SH-SY5Y (cell line): ENCODE measurements around the gene TGM4.

Experiments used
- GATA2 ChIP-seq: IDR thresholded peaks from 2 replicates; pipeline ENCODE4 v1.6.1; 2011; ENCODE audit warnings: mild to moderate bottlenecking, low read depth, low read length
- GATA3 ChIP-seq: IDR thresholded peaks from 2 replicates; pipeline ENCODE4 v1.6.1; 2011; ENCODE audit warnings: low read depth, mild to moderate bottlenecking, low read length, moderate library complexity

GRCh38 chr3:44890852-44891251 lies 16.4 kb downstream of the TGM4 start:
- TF ChIP-seq GATA2 (no peak), GATA3 (no peak)
